Adipocyte (in vitro differentiated cells): ENCODE data around the gene SIL1.
"Not testable (repeated sequence)": the region's sequence is repeated elsewhere in the genome, so short reads cannot be mapped to it uniquely, and the experiment has no call there.

Experiments
- DNase-seq: peaks from one replicate; pipeline ENCODE4 v3.0.0-alpha.2; 2015; ENCODE audit warnings: low read depth
- H3K27me3 ChIP-seq: replicated peaks from 2 replicates; pipeline ENCODE4 v1.7.0; 2013; ENCODE audit warnings: mild to moderate bottlenecking, low read length, moderate library complexity; ENCODE audit not compliant: control insufficient read depth, insufficient read depth
- H3K36me3 ChIP-seq: 2 replicates; pipeline ENCODE4 v1.7.0; 2013; ENCODE audit warnings: low read length, mild to moderate bottlenecking, moderate library complexity; ENCODE audit not compliant: control insufficient read depth, insufficient read depth, severe bottlenecking
- H3K4me1 ChIP-seq: 2 replicates; pipeline ENCODE4 v1.7.0; 2013; ENCODE audit warnings: mild to moderate bottlenecking, low read length, moderate library complexity; ENCODE audit not compliant: control insufficient read depth, insufficient read depth
- H3K4me3 ChIP-seq: 2 replicates; pipeline ENCODE4 v1.7.0; 2013; ENCODE audit warnings: mild to moderate bottlenecking, low read length, moderate library complexity
- H3K9ac ChIP-seq: 2 replicates; pipeline ENCODE4 v1.7.0; 2013; ENCODE audit warnings: mild to moderate bottlenecking, low read length, moderate library complexity
- H3K9me3 ChIP-seq: 2 replicates; pipeline ENCODE4 v1.7.0; 2013; ENCODE audit warnings: mild to moderate bottlenecking, low read length, moderate library complexity; ENCODE audit not compliant: control insufficient read depth

SIL1 gene

DNA sequence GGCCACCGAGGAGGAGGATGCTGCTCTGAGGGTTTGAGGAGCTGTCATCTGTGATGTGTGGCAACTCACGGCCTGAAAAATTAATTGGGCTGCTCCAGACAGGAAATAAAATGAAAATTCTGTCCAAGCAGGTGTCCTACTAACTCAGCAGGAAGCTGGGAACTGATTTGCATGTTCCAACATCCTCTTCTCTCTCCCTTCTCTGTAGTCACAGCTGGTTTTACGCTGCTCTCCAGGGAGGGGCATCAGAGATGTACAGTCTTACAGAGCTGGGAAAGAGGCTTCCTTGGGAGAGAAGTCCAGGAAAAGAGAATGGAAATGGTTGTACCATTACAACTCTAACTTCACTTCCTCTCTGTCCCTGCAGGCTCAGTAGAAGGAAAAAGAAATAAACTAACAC lies 24.2 kb upstream of the SIL1 start:
- Histone ChIP-seq H3K36me3 (no peaks in the 10 kb centered on the region), H3K9ac (no peak overlapping the region), H3K9me3 (no peaks in the 10 kb centered on the region), H3K27me3 (peaks cover 6% of the 10 kb centered on the region), H3K4me1 (no peaks in the 10 kb centered on the region), H3K4me3 (no peak overlapping the region)
- DNase-seq = no peak

- H3K4me1 ChIP-seq, H3K27me3 ChIP-seq, H3K36me3 ChIP-seq, H3K4me3 ChIP-seq, H3K9me3 ChIP-seq, DNase-seq, H3K9ac ChIP-seq: not testable (repeated sequence)
Measured at GRCh38 chr5:139218038-139218437, 19.9 kb upstream of the SIL1 start.

DNA sequence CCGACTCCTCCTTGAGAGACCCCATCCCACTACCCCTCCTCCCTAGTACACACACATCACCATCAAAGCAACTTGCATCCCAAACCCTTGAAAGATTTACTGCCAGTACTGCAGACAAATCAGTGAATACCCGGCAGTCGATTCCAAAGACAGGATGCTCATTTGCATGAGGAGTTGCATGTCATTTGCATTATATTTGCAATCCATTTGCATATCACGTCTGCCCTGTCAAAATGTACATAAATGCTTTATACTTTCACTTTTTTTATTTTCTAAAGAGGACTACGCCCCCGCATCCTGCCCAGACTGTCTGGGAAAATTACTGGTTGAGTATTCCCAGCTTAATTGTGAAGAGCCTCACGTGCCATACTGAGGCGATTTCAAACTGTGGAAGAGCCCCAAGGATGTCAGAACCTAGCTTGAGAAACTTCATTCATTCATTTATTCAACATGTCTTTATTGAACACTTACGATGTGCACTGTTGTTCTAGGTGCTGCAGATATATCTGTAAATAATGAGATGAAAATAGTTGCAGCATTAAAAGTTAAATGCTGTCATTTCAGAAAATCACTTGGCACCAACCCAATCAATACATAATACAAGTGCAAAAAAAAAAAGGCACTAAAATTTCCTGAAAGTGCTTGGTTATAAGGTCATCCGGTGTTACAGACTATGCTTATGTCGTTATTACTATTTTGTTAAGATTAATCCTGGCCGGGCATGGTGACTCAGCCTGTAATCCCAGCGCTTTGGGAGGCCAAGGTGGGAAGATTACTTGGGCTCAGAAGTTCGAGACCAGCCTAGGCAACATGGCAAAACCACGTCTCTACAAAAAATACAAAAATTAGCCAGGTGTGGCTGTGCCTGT lies 17.2 kb upstream of the SIL1 start:
- no peak for DNase-seq
- Histone ChIP-seq H3K36me3 (no peaks in the 10 kb centered on the region), H3K9me3 (no peaks in the 10 kb centered on the region), H3K9ac (no peak overlapping the region), H3K4me1 (no peaks in the 10 kb centered on the region), H3K27me3 (peaks cover 5% of the 10 kb centered on the region), H3K4me3 (no peak overlapping the region)

- Histone ChIP-seq H3K4me3 (no peak overlapping the region), H3K9me3 (no peaks in the 10 kb centered on the region), H3K36me3 (no peaks in the 10 kb centered on the region), H3K4me1 (no peaks in the 10 kb centered on the region), H3K27me3 (peaks cover 5% of the 10 kb centered on the region), H3K9ac (no peak overlapping the region)
- no peak for DNase-seq
Measured at GRCh38 chr5:139214646-139215045, 16.5 kb upstream of the SIL1 start.

DNA sequence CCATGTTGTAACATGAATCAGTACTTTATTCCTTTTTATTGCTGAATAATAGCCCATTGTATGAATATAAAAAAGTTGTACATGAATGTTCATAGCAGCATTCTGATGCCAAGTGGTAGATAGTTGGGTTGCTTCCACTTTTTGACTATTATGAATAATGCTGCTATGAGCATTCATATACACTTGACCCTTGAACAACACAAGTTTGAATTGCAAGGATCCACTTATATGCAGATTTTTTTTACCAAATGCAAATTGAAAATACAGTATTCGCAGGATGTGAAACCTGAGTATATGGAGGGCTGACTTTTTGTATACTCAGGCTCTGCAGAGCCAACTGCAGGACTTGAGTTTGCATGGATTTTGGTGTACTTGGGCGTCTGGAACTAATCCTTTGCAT lies 14.7 kb upstream of the SIL1 start:
- H3K4me3 ChIP-seq = no peak overlapping the region
- H3K9me3 ChIP-seq = no peaks in the 10 kb centered on the region
- H3K36me3 ChIP-seq = no peaks in the 10 kb centered on the region
- peaks cover 5% of the 10 kb centered on the region for H3K27me3 ChIP-seq
- H3K4me1 ChIP-seq = no peaks in the 10 kb centered on the region
- DNase-seq = no peak
- no peak overlapping the region for H3K9ac ChIP-seq

- DNase-seq = no peak
- H3K9ac ChIP-seq = no peak overlapping the region
- peaks cover 5% of the 10 kb centered on the region for H3K27me3 ChIP-seq
- no peak overlapping the region for H3K4me3 ChIP-seq
- H3K4me1 ChIP-seq = no peaks in the 10 kb centered on the region
- H3K36me3 ChIP-seq = no peaks in the 10 kb centered on the region
- H3K9me3 ChIP-seq = no peaks in the 10 kb centered on the region
Measured at GRCh38 chr5:139212486-139212885, 14.3 kb upstream of the SIL1 start.

GRCh38 chr5:139210585-139210984 lies 12.4 kb upstream of the SIL1 start:
- Histone ChIP-seq H3K27me3 (peaks cover 5% of the 10 kb centered on the region), H3K9me3 (no peaks in the 10 kb centered on the region), H3K9ac (no peak overlapping the region), H3K4me1 (no peaks in the 10 kb centered on the region), H3K4me3 (no peak overlapping the region), H3K36me3 (no peaks in the 10 kb centered on the region)
- no peak for DNase-seq

- H3K9me3 ChIP-seq = no peaks in the 10 kb centered on the region
- DNase-seq = no peak
Measured at GRCh38 chr5:139207297-139208000, 9.3 kb upstream of the SIL1 start.

GRCh38 chr5:139205586-139205985 lies 7.4 kb upstream of the SIL1 start:
- Histone ChIP-seq H3K36me3 (no peaks in the 10 kb centered on the region), H3K4me1 (no peaks in the 10 kb centered on the region), H3K27me3 (no peaks in the 10 kb centered on the region), H3K9ac (no peak overlapping the region), H3K4me3 (no peak overlapping the region), H3K9me3 (no peaks in the 10 kb centered on the region)
- DNase-seq = no peak

More at GRCh38 chr5:139207297-139208000, 9.3 kb upstream of the SIL1 start:
- Histone ChIP-seq H3K4me1 (no peaks in the 10 kb centered on the region), H3K27me3 (peaks cover 4% of the 10 kb centered on the region), H3K9ac (no peak overlapping the region), H3K4me3 (no peak overlapping the region), H3K36me3 (no peaks in the 10 kb centered on the region)

GRCh38 chr5:139205124-139205523 lies 7.0 kb upstream of the SIL1 start:
- H3K27me3 ChIP-seq = no peaks in the 10 kb centered on the region
- no peak overlapping the region for H3K9ac ChIP-seq
- H3K9me3 ChIP-seq = no peaks in the 10 kb centered on the region
- no peaks in the 10 kb centered on the region for H3K36me3 ChIP-seq
- H3K4me1 ChIP-seq = no peaks in the 10 kb centered on the region
- H3K4me3 ChIP-seq = no peak overlapping the region
- DNase-seq = no peak

- DNase-seq = no peak
- no peaks in the 10 kb centered on the region for H3K27me3 ChIP-seq
- H3K36me3 ChIP-seq = no peaks in the 10 kb centered on the region
- H3K9ac ChIP-seq = no peak overlapping the region
- H3K4me3 ChIP-seq = no peak overlapping the region
- no peaks in the 10 kb centered on the region for H3K4me1 ChIP-seq
- H3K9me3 ChIP-seq = no peaks in the 10 kb centered on the region
Measured at GRCh38 chr5:139204196-139204595, 6.0 kb upstream of the SIL1 start.
